ENCODE measurements around the gene INPP4B. TPM values are rescaled to one million over a fixed set of nuclear protein-coding genes. Genes with fewer than 3 reads are reported as not detected.

The INPP4B gene
- total and polyA plus RNA-seq, 3 experiments from 2014 or later = 50.3 to 52.6 (median 52.6) TPM

GRCh38 chr4:142284402-142285221 lies 561.5 kb downstream of the INPP4B start:
- ChIA-PET POLR2A (no interaction called here), CTCF (interaction anchor here (1.0 to 1.8 kb wide), 4 partner anchors 10 to 436 kb away, joined by 3 to 6 read pairs (median 3); no protein-coding TSS in a partner anchor)
- H3K9me3 ChIP-seq (ENCODE audit: low read length) = no peaks in the 10 kb centered on the region
- Mint-ChIP-seq H3K9me3 (no peaks in the 10 kb centered on the region), H3K36me3 (peaks cover 4 to 11% (median 6%) of the 10 kb centered on the region in 3 donors), H3K27ac (no peak overlapping the region), H3K4me1 (peaks cover 8 to 26% (median 25%) of the 10 kb centered on the region in 3 donors), H3K27me3 (no peaks in the 10 kb centered on the region), H3K4me3 (no peak overlapping the region)
- no peak for DNase-seq
- no peak overlapping the region for H3K4me3 ChIP-seq (ENCODE audit: low read length)
- H3K4me1 ChIP-seq (ENCODE audit: insufficient read depth, low read length) = peaks cover 33% of the 10 kb centered on the region
- H3K27ac ChIP-seq (ENCODE audit: low read depth, low read length) = no peak overlapping the region
- no peaks in the 10 kb centered on the region for H3K36me3 ChIP-seq (ENCODE audit: insufficient read depth, low read length)
- H3K27me3 ChIP-seq (ENCODE audit: insufficient read depth, low read length, poor library complexity, severe bottlenecking) = no peaks in the 10 kb centered on the region

GRCh38 chr4:142282870-142283431 lies 563.1 kb downstream of the INPP4B start:
- peak in 2 of 5 donors; percentile 4 to 34 for DNase-seq
- Histone ChIP-seq H3K27ac (ENCODE audit: low read depth, low read length) (no peak overlapping the region), H3K4me3 (ENCODE audit: low read length) (no peak overlapping the region), H3K4me1 (ENCODE audit: insufficient read depth, low read length) (peaks cover 33% of the 10 kb centered on the region), H3K36me3 (ENCODE audit: insufficient read depth, low read length) (no peaks in the 10 kb centered on the region), H3K27me3 (ENCODE audit: insufficient read depth, low read length, poor library complexity, severe bottlenecking) (no peaks in the 10 kb centered on the region), H3K9me3 (ENCODE audit: low read length) (no peaks in the 10 kb centered on the region)
- ChIA-PET POLR2A (interaction anchor here (0.6 kb wide), 1 partner anchor 10 kb away, joined by 4 read pairs; no protein-coding TSS in a partner anchor), CTCF (interaction anchor here (0.8 to 2.0 kb wide), 12 partner anchors 9 to 567 kb away, joined by 3 to 6 read pairs (median 4); no protein-coding TSS in a partner anchor)
- Mint-ChIP-seq H3K9me3 (no peaks in the 10 kb centered on the region), H3K4me3 (no peak overlapping the region), H3K27me3 (no peaks in the 10 kb centered on the region), H3K36me3 (peaks cover 0 to 12% (median 0%) of the 10 kb centered on the region in 3 donors), H3K4me1 (peaks cover 5 to 26% (median 26%) of the 10 kb centered on the region in 3 donors), H3K27ac (no peak overlapping the region)

DNA sequence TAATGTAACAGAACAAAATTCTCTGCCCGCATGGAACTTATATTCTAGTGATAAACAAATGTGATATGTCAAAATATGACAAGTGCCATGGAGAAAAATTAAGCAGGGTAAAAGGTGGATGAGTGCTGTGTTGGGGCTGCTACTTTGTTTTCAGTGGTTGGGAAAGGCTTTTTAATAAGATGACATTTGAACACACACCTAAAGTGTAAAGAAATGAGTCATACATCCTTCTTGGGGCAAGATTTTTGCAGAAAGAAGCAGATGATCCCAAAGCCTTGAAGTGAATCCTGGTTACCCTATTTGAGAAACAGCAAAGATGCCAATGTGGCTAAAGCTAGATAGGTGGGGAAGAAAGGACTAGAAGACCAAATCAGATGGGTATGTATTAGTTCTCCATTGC lies 564.1 kb downstream of the INPP4B start:
- no peak overlapping the region for H3K27ac Mint-ChIP-seq
- H3K36me3 Mint-ChIP-seq = peaks cover 0 to 10% (median 2%) of the 10 kb centered on the region in 3 donors
- Histone ChIP-seq H3K27ac (ENCODE audit: low read depth, low read length) (no peak overlapping the region), H3K4me3 (ENCODE audit: low read length) (no peak overlapping the region), H3K9me3 (ENCODE audit: low read length) (no peaks in the 10 kb centered on the region), H3K36me3 (ENCODE audit: insufficient read depth, low read length) (no peaks in the 10 kb centered on the region), H3K4me1 (ENCODE audit: insufficient read depth, low read length) (peaks cover 33% of the 10 kb centered on the region), H3K27me3 (ENCODE audit: insufficient read depth, low read length, poor library complexity, severe bottlenecking) (no peaks in the 10 kb centered on the region)
- ChIA-PET CTCF (interaction anchor here (1.2 to 2.0 kb wide), 2 partner anchors 12 to 69 kb away, joined by 4 to 5 read pairs; no protein-coding TSS in a partner anchor), POLR2A (no interaction called here)
- H3K9me3 Mint-ChIP-seq = no peaks in the 10 kb centered on the region
- H3K4me1 Mint-ChIP-seq = peaks cover 7 to 27% (median 26%) of the 10 kb centered on the region in 3 donors
- H3K27me3 Mint-ChIP-seq = no peaks in the 10 kb centered on the region
- H3K4me3 Mint-ChIP-seq = no peak overlapping the region
- no peak for DNase-seq

DNA sequence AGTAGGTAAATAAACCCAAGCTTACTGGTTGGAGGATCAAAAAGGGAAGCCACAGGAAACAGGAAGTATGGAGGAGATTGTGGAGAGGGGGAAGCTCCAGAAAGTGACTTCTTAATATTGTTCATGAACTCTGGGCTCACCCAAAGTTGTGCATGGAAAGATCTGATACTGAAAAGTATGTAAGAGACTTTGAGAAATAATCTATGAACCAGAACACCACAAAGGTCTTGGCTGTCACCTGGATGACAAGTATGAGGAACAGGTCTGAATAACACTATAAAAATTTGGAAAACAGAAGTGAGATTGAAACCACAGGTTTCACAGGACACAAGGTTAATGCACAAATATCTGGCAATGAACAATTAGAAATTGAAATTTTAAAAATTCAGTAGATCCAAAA lies 567.4 kb downstream of the INPP4B start:
- Mint-ChIP-seq H3K27me3 (no peaks in the 10 kb centered on the region), H3K36me3 (peaks cover 0 to 14% (median 8%) of the 10 kb centered on the region in 3 donors), H3K27ac (no peak overlapping the region), H3K9me3 (no peaks in the 10 kb centered on the region), H3K4me1 (peaks cover 19 to 53% (median 49%) of the 10 kb centered on the region in 3 donors), H3K4me3 (peak overlapping the region in 1 of 7 donors; percentile 7)
- H3K36me3 ChIP-seq (ENCODE audit: insufficient read depth, low read length) = no peaks in the 10 kb centered on the region
- H3K27ac ChIP-seq (ENCODE audit: low read depth, low read length) = no peak overlapping the region
- POLR2A ChIA-PET = no interaction called here
- no peak overlapping the region for H3K4me3 ChIP-seq (ENCODE audit: low read length)
- H3K9me3 ChIP-seq (ENCODE audit: low read length) = no peaks in the 10 kb centered on the region
- peaks cover 28% of the 10 kb centered on the region for H3K4me1 ChIP-seq (ENCODE audit: insufficient read depth, low read length)
- H3K27me3 ChIP-seq (ENCODE audit: insufficient read depth, low read length, poor library complexity, severe bottlenecking) = no peaks in the 10 kb centered on the region
- no peak for DNase-seq
- CTCF ChIA-PET = interaction anchor here (1.3 to 1.4 kb wide), 2 partner anchors 8 to 19 kb away, joined by 3 to 6 read pairs; no protein-coding TSS in a partner anchor

- no peak overlapping the region for H3K4me3 ChIP-seq (ENCODE audit: low read length)
- Mint-ChIP-seq H3K27ac (no peak overlapping the region), H3K4me1 (peaks cover 19 to 57% (median 49%) of the 10 kb centered on the region in 3 donors), H3K36me3 (peaks cover 0 to 14% (median 8%) of the 10 kb centered on the region in 3 donors), H3K9me3 (no peaks in the 10 kb centered on the region), H3K4me3 (no peak overlapping the region), H3K27me3 (no peaks in the 10 kb centered on the region)
- no peaks in the 10 kb centered on the region for H3K9me3 ChIP-seq (ENCODE audit: low read length)
- ChIA-PET POLR2A (no interaction called here), CTCF (interaction anchor here (1.3 to 1.4 kb wide), 2 partner anchors 9 to 20 kb away, joined by 3 to 6 read pairs; no protein-coding TSS in a partner anchor)
- H3K36me3 ChIP-seq (ENCODE audit: insufficient read depth, low read length) = no peaks in the 10 kb centered on the region
- no peak for DNase-seq
- no peak overlapping the region for H3K27ac ChIP-seq (ENCODE audit: low read depth, low read length)
- H3K4me1 ChIP-seq (ENCODE audit: insufficient read depth, low read length) = peaks cover 28% of the 10 kb centered on the region
- H3K27me3 ChIP-seq (ENCODE audit: insufficient read depth, low read length, poor library complexity, severe bottlenecking) = no peaks in the 10 kb centered on the region
These were observed 567.9 kb downstream of the INPP4B start for GRCh38 chr4:142278171-142278570.

DNA sequence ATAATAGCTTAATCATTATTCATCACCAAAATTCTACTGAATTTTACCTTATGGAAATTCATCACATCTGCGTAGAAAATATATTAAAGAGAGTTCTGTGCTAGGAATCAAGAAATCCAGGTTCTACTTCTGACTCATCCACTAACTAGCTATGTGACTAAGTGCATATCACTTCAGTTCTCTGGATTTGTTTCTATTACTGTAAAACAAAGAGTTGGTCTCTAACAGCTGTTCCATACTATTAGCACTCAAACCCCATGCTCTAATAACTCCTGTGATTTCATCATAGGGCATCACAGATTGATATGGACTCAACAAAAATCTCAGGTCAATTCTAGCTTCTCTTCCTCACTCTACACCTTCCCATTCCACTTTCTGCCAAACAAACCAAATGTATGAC lies 572.0 kb downstream of the INPP4B start:
- Histone ChIP-seq H3K4me1 (ENCODE audit: insufficient read depth, low read length) (peaks cover 24% of the 10 kb centered on the region), H3K36me3 (ENCODE audit: insufficient read depth, low read length) (peaks cover 8% of the 10 kb centered on the region), H3K9me3 (ENCODE audit: low read length) (no peaks in the 10 kb centered on the region), H3K27ac (ENCODE audit: low read depth, low read length) (no peak overlapping the region), H3K4me3 (ENCODE audit: low read length) (no peak overlapping the region), H3K27me3 (ENCODE audit: insufficient read depth, low read length, poor library complexity, severe bottlenecking) (no peaks in the 10 kb centered on the region)
- H3K4me3 Mint-ChIP-seq = no peak overlapping the region
- H3K36me3 Mint-ChIP-seq = peaks cover 10 to 31% (median 17%) of the 10 kb centered on the region in 3 donors
- no peak for DNase-seq
- POLR2A ChIA-PET = no interaction called here
- no peak overlapping the region for H3K27ac Mint-ChIP-seq
- peaks cover 27 to 73% (median 71%) of the 10 kb centered on the region in 3 donors for H3K4me1 Mint-ChIP-seq
- no peaks in the 10 kb centered on the region for H3K27me3 Mint-ChIP-seq
- CTCF ChIA-PET = interaction anchor here (1.2 kb wide), 1 partner anchor 9 kb away, joined by 6 read pairs; no protein-coding TSS in a partner anchor
- no peaks in the 10 kb centered on the region for H3K9me3 Mint-ChIP-seq

DNA sequence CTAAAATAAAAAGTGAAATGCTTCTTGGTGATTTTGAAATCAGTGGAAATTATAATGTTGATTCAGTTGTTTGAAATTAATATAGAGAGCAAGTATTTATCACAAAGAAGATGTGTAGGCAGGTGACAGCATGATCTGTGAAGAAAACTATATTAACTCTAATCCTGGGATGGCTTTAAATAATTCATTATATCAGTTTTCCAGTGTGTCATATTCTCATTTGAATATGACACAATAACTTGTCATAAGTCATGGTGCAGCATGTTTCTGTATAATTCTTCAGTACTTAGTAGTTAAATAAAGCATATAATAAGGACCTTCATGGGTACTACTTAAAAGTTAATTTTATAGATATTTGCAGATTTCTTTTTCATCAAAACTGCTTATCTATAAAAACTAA lies 573.6 kb downstream of the INPP4B start:
- no peaks in the 10 kb centered on the region for H3K9me3 Mint-ChIP-seq
- no peak overlapping the region for H3K4me3 ChIP-seq (ENCODE audit: low read length)
- no peak overlapping the region for H3K27ac Mint-ChIP-seq
- H3K27ac ChIP-seq (ENCODE audit: low read depth, low read length) = no peak overlapping the region
- peaks cover 24% of the 10 kb centered on the region for H3K4me1 ChIP-seq (ENCODE audit: insufficient read depth, low read length)
- ChIA-PET CTCF (no interaction called here), POLR2A (no interaction called here)
- no peaks in the 10 kb centered on the region for H3K9me3 ChIP-seq (ENCODE audit: low read length)
- H3K27me3 Mint-ChIP-seq = no peaks in the 10 kb centered on the region
- H3K36me3 Mint-ChIP-seq = peaks cover 18 to 40% (median 23%) of the 10 kb centered on the region in 3 donors
- H3K4me1 Mint-ChIP-seq = peaks cover 41 to 79% (median 75%) of the 10 kb centered on the region in 3 donors
- H3K36me3 ChIP-seq (ENCODE audit: insufficient read depth, low read length) = peaks cover 8% of the 10 kb centered on the region
- no peak overlapping the region for H3K4me3 Mint-ChIP-seq
- no peak for DNase-seq
- no peaks in the 10 kb centered on the region for H3K27me3 ChIP-seq (ENCODE audit: insufficient read depth, low read length, poor library complexity, severe bottlenecking)

DNA sequence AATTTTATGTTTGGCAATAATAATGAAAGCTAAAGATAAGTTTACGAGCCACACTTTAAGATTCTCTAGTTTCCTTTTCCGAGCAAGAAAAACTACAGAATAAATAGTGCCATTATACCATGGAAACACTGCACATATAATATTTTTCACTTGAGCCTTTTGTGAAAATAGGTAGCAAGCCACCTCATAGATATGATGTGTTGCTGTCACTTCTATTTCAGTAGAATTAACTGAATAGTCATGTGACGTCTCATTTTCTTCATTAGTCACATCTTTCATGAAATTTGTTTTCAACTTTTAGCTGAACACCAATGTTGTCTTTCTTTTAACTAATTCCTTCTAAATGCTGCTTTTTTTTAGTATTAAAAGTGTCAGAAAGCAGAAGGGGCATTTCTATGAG lies 574.3 kb downstream of the INPP4B start:
- H3K36me3 ChIP-seq (ENCODE audit: insufficient read depth, low read length) = peaks cover 8% of the 10 kb centered on the region
- no peaks in the 10 kb centered on the region for H3K27me3 ChIP-seq (ENCODE audit: insufficient read depth, low read length, poor library complexity, severe bottlenecking)
- H3K27ac ChIP-seq (ENCODE audit: low read depth, low read length) = no peak overlapping the region
- no peaks in the 10 kb centered on the region for H3K9me3 ChIP-seq (ENCODE audit: low read length)
- POLR2A ChIA-PET = no interaction called here
- Mint-ChIP-seq H3K4me1 (peaks cover 43 to 79% (median 76%) of the 10 kb centered on the region in 3 donors), H3K36me3 (peaks cover 23 to 41% (median 23%) of the 10 kb centered on the region in 3 donors), H3K4me3 (no peak overlapping the region), H3K27me3 (no peaks in the 10 kb centered on the region), H3K27ac (no peak overlapping the region), H3K9me3 (no peaks in the 10 kb centered on the region)
- CTCF ChIA-PET = no interaction called here
- H3K4me1 ChIP-seq (ENCODE audit: insufficient read depth, low read length) = peaks cover 29% of the 10 kb centered on the region
- H3K4me3 ChIP-seq (ENCODE audit: low read length) = no peak overlapping the region
- DNase-seq = no peak
